Measurements from ENCODE around the gene ANK3.

DNA sequence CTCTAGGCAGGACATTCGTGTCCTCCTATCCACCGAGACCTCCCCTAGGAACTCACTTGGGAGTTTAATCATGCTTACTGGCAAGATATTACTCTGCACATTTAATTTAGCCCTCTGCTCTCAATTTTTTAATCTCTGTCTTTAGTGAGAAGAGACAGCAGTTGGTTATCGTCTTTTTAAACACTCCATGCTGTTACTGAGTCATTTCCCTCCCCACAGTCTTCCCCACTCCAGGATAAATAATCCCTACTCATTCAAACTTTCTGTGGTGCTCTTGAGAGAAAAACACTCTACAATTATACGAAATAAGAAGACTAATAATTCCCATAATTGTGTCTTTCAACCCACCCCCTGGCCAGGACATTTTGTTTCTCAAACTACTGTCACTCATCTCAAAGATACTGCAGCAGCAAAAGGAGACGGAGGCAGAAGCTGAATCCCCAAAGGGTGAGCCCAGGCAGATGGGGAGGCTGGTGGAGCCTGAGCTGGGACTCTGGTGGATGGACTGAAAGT, 84.2 kb downstream of the ANK3 start:
- TF ChIP-seq, protein P1, sequence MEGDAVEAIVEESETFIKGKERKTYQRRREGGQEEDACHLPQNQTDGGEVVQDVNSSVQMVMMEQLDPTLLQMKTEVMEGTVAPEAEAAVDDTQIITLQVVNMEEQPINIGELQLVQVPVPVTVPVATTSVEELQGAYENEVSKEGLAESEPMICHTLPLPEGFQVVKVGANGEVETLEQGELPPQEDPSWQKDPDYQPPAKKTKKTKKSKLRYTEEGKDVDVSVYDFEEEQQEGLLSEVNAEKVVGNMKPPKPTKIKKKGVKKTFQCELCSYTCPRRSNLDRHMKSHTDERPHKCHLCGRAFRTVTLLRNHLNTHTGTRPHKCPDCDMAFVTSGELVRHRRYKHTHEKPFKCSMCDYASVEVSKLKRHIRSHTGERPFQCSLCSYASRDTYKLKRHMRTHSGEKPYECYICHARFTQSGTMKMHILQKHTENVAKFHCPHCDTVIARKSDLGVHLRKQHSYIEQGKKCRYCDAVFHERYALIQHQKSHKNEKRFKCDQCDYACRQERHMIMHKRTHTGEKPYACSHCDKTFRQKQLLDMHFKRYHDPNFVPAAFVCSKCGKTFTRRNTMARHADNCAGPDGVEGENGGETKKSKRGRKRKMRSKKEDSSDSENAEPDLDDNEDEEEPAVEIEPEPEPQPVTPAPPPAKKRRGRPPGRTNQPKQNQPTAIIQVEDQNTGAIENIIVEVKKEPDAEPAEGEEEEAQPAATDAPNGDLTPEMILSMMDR (tag by site-specific recombination; IDR thresholded peaks at IDR 0.05), result no peak
- TF ChIP-seq YY1 (tag by site-specific recombination; IDR thresholded peaks at IDR 0.05), result no peak
- TF ChIP-seq, protein P2, sequence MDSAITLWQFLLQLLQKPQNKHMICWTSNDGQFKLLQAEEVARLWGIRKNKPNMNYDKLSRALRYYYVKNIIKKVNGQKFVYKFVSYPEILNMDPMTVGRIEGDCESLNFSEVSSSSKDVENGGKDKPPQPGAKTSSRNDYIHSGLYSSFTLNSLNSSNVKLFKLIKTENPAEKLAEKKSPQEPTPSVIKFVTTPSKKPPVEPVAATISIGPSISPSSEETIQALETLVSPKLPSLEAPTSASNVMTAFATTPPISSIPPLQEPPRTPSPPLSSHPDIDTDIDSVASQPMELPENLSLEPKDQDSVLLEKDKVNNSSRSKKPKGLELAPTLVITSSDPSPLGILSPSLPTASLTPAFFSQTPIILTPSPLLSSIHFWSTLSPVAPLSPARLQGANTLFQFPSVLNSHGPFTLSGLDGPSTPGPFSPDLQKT (IDR thresholded peaks at IDR 0.05; ENCODE audit: borderline replicate concordance, low read depth, low read length), result no peak
- no peak for TF ChIP-seq ZNF433 (tag by site-specific recombination; IDR thresholded peaks at IDR 0.05; ENCODE audit: low read depth)
- TF ChIP-seq ZNF558 (tag by site-specific recombination; IDR thresholded peaks at IDR 0.05), result no peak
- TF ChIP-seq, protein P3, sequence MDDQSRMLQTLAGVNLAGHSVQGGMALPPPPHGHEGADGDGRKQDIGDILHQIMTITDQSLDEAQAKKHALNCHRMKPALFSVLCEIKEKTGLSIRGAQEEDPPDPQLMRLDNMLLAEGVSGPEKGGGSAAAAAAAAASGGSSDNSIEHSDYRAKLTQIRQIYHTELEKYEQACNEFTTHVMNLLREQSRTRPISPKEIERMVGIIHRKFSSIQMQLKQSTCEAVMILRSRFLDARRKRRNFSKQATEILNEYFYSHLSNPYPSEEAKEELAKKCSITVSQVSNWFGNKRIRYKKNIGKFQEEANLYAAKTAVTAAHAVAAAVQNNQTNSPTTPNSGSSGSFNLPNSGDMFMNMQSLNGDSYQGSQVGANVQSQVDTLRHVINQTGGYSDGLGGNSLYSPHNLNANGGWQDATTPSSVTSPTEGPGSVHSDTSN (CRISPR knock-in tag; IDR thresholded peaks at IDR 0.05), result no peak
- TF ChIP-seq, protein P4, sequence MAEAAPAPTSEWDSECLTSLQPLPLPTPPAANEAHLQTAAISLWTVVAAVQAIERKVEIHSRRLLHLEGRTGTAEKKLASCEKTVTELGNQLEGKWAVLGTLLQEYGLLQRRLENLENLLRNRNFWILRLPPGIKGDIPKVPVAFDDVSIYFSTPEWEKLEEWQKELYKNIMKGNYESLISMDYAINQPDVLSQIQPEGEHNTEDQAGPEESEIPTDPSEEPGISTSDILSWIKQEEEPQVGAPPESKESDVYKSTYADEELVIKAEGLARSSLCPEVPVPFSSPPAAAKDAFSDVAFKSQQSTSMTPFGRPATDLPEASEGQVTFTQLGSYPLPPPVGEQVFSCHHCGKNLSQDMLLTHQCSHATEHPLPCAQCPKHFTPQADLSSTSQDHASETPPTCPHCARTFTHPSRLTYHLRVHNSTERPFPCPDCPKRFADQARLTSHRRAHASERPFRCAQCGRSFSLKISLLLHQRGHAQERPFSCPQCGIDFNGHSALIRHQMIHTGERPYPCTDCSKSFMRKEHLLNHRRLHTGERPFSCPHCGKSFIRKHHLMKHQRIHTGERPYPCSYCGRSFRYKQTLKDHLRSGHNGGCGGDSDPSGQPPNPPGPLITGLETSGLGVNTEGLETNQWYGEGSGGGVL (tag by site-specific recombination; IDR thresholded peaks at IDR 0.05), result no peak
- no peak for TF ChIP-seq ZSCAN30 (tag by site-specific recombination; IDR thresholded peaks at IDR 0.05)
- TF ChIP-seq, protein P5, sequence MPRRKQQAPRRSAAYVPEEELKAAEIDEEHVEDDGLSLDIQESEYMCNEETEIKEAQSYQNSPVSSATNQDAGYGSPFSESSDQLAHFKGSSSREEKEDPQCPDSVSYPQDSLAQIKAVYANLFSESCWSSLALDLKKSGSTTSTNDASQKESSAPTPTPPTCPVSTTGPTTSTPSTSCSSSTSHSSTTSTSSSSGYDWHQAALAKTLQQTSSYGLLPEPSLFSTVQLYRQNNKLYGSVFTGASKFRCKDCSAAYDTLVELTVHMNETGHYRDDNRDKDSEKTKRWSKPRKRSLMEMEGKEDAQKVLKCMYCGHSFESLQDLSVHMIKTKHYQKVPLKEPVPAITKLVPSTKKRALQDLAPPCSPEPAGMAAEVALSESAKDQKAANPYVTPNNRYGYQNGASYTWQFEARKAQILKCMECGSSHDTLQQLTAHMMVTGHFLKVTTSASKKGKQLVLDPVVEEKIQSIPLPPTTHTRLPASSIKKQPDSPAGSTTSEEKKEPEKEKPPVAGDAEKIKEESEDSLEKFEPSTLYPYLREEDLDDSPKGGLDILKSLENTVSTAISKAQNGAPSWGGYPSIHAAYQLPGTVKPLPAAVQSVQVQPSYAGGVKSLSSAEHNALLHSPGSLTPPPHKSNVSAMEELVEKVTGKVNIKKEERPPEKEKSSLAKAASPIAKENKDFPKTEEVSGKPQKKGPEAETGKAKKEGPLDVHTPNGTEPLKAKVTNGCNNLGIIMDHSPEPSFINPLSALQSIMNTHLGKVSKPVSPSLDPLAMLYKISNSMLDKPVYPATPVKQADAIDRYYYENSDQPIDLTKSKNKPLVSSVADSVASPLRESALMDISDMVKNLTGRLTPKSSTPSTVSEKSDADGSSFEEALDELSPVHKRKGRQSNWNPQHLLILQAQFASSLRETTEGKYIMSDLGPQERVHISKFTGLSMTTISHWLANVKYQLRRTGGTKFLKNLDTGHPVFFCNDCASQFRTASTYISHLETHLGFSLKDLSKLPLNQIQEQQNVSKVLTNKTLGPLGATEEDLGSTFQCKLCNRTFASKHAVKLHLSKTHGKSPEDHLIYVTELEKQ (tag by site-specific recombination; IDR thresholded peaks at IDR 0.05; ENCODE audit: borderline replicate concordance), result no peak
- no peak for TF ChIP-seq EGR2 (tag by site-specific recombination; IDR thresholded peaks at IDR 0.05; ENCODE audit: low read depth)
- no peak for TF ChIP-seq KLF16 (tag by site-specific recombination; IDR thresholded peaks at IDR 0.05)
- TF ChIP-seq, protein P6, sequence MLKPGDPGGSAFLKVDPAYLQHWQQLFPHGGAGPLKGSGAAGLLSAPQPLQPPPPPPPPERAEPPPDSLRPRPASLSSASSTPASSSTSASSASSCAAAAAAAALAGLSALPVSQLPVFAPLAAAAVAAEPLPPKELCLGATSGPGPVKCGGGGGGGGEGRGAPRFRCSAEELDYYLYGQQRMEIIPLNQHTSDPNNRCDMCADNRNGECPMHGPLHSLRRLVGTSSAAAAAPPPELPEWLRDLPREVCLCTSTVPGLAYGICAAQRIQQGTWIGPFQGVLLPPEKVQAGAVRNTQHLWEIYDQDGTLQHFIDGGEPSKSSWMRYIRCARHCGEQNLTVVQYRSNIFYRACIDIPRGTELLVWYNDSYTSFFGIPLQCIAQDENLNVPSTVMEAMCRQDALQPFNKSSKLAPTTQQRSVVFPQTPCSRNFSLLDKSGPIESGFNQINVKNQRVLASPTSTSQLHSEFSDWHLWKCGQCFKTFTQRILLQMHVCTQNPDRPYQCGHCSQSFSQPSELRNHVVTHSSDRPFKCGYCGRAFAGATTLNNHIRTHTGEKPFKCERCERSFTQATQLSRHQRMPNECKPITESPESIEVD (tag by site-specific recombination; IDR thresholded peaks at IDR 0.05), result no peak
- TF ChIP-seq, protein P7, sequence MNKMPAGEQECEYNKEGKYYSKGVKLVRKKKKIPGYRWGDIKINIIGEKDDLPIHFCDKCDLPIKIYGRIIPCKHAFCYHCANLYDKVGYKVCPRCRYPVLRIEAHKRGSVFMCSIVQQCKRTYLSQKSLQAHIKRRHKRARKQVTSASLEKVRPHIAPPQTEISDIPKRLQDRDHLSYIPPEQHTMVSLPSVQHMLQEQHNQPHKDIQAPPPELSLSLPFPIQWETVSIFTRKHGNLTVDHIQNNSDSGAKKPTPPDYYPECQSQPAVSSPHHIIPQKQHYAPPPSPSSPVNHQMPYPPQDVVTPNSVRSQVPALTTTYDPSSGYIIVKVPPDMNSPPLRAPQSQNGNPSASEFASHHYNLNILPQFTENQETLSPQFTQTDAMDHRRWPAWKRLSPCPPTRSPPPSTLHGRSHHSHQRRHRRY (tag by site-specific recombination; IDR thresholded peaks at IDR 0.05), result no peak
